Breast epithelium (tissue), 4 donors: ENCODE results near the gene IRF2BP2. TPM values are rescaled to one million over a fixed set of nuclear protein-coding genes. Genes with fewer than 3 reads are reported as not detected.

Experiments
- DNase-seq, 2 donors: peaks; one replicate each; pipeline ENCODE4 v3.0.0-alpha.2; 2019; ENCODE audit warnings: low spot score in 2 of 2
- H3K27ac ChIP-seq, 2 donors: fragments of 200-600 bp; sonication (generic) in 1 of 2; one replicate each; pipeline ENCODE4 v1.5.1; 2016 to 2019; ENCODE audit warnings: mild to moderate bottlenecking in 1 of 2
- H3K27me3 ChIP-seq, 2 donors: fragments of 200-600 bp; sonication (generic) in 1 of 2; one replicate each; pipeline versions ENCODE4 v1.5.1 to v1.6.0; 2017 to 2019; ENCODE audit warnings: control low read depth in 1 of 2, mild to moderate bottlenecking in 1 of 2
- H3K36me3 ChIP-seq: fragments of 200-600 bp; one replicate; pipeline ENCODE4 v1.5.1; 2019
- H3K4me1 ChIP-seq, 2 donors: fragments of 200-600 bp; sonication (generic); one replicate each; pipeline ENCODE4 v1.5.1; 2016 to 2019; ENCODE audit warnings: control low read depth in 1 of 2
- H3K4me3 ChIP-seq, 3 donors: fragments of 200-600 bp; sonication (generic); 1 replicate in 2 of 3; 2 replicates in 1 of 3; pipeline ENCODE4 v1.5.1; 2016 to 2019; ENCODE audit warnings: mild to moderate bottlenecking in 3 of 3, moderate library complexity in 2 of 3
- H3K9me3 ChIP-seq, 2 donors: fragments of 200-600 bp; sonication (generic) in 1 of 2; one replicate each; pipeline ENCODE4 v1.5.1; 2016 to 2019; ENCODE audit warnings: control low read depth in 1 of 2
- POLR2A ChIP-seq: fragments of 450-650 bp; IDR thresholded peaks from one replicate; pipeline ENCODE4 v1.6.1; 2016; ENCODE audit warnings: antibody characterized with exemption, mild to moderate bottlenecking, moderate library complexity
- POLR2AphosphoS5 ChIP-seq, 3 donors: sonication (generic); formaldehyde crosslinking; IDR thresholded peaks; one replicate each; pipeline ENCODE4 v1.6.1; 2017; ENCODE audit warnings: antibody characterized with exemption in 3 of 3
- intact Hi-C: fragments of 100-400 bp; cut with DNase I; formaldehyde crosslinking; loops from one replicate; pipeline ENCODE4 v1.15.1; 2023; ENCODE audit warnings: low total_unique reads
- total RNA-seq, 3 donors: library from RNA; depleted of rRNA; stranded (reverse); fragments of >200 nt; gene quantifications; one replicate each; pipeline ENCODE4 v1.1.0, GENCODE V29; 2016
- TF ChIP-seq, protein P1 (sequence below), 3 donors: fragments of 450-650 bp; IDR thresholded peaks; one replicate each; pipeline ENCODE4 v1.5.1; 2016 to 2017; ENCODE audit warnings: antibody characterized with exemption in 3 of 3, mild to moderate bottlenecking in 3 of 3, moderate library complexity in 3 of 3

Gene IRF2BP2
- total RNA-seq, 3 donors from 2014 or later = 60.3 to 108 (median 84.9) TPM

GRCh38 chr1:234617986-234618736 lies 8.2 kb upstream of the IRF2BP2 start:
- Histone ChIP-seq H3K4me3 (no peak overlapping the region), H3K27me3 (no peaks in the 10 kb centered on the region), H3K27ac (peak overlapping the region; percentile 71 to 100), H3K9me3 (no peaks in the 10 kb centered on the region), H3K4me1 (peaks cover 3 to 27% of the 10 kb centered on the region in 2 donors), H3K36me3 (no peaks in the 10 kb centered on the region)
- intact Hi-C loops = no loop called here
- TF ChIP-seq POLR2AphosphoS5 (IDR thresholded peaks at IDR 0.05) = peak in 1 of 3 donors; percentile 29
- TF ChIP-seq POLR2A = no peak
- TF ChIP-seq, protein P1, sequence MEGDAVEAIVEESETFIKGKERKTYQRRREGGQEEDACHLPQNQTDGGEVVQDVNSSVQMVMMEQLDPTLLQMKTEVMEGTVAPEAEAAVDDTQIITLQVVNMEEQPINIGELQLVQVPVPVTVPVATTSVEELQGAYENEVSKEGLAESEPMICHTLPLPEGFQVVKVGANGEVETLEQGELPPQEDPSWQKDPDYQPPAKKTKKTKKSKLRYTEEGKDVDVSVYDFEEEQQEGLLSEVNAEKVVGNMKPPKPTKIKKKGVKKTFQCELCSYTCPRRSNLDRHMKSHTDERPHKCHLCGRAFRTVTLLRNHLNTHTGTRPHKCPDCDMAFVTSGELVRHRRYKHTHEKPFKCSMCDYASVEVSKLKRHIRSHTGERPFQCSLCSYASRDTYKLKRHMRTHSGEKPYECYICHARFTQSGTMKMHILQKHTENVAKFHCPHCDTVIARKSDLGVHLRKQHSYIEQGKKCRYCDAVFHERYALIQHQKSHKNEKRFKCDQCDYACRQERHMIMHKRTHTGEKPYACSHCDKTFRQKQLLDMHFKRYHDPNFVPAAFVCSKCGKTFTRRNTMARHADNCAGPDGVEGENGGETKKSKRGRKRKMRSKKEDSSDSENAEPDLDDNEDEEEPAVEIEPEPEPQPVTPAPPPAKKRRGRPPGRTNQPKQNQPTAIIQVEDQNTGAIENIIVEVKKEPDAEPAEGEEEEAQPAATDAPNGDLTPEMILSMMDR (IDR thresholded peaks at IDR 0.05) = no peak
- no peak for DNase-seq

DNA sequence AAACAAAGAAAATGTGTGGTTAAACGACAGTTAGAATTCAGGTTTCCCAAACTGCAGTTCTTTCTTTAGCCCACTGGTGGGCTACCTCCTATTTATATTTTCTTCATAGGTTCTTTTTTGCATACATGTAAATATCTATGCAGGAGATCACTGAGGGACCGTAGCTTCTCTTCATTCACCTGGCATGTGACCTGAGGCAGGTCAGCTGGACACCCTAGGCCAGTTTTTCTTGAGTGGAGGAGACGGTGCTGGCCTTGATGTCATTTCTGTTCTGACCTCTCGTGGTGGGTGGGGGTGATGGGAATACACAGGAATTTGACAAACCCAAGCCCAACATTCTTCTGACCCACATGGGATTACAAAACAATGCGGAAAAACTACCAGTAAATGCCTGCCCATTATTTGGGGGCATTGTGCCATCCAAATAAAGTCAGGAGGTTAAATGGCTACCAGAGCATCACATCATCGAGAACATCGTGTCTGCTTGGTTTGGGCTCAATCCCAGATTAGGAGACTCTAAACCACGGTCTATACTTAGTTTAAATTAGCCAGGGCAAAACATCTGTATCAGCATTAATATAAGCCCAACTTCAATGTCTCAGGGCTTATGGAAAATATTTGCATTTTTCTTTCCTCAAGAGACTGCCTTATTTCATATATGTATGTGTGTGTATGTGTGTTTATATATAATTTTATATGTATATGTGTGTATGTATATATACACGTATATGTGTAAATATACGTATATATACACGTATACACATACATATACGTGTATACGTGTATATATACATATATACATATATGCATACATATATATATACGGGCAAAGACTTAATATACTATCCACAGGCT lies 7.4 kb upstream of the IRF2BP2 start:
- TF ChIP-seq, protein P1 (IDR thresholded peaks at IDR 0.05) = peak in 1 of 3 donors; percentile 33
- no peak for TF ChIP-seq POLR2A
- peak in 2 of 3 donors; percentile 38 to 51 for TF ChIP-seq POLR2AphosphoS5 (IDR thresholded peaks at IDR 0.05)
- Histone ChIP-seq H3K27ac (peak overlapping the region; percentile 71 to 100), H3K4me3 (no peak overlapping the region), H3K4me1 (peaks cover 3 to 29% of the 10 kb centered on the region in 2 donors), H3K9me3 (no peaks in the 10 kb centered on the region), H3K27me3 (no peaks in the 10 kb centered on the region), H3K36me3 (no peaks in the 10 kb centered on the region)
- peak in 1 of 2 donors; percentile 58 for DNase-seq
- intact Hi-C loops = no loop called here

DNA sequence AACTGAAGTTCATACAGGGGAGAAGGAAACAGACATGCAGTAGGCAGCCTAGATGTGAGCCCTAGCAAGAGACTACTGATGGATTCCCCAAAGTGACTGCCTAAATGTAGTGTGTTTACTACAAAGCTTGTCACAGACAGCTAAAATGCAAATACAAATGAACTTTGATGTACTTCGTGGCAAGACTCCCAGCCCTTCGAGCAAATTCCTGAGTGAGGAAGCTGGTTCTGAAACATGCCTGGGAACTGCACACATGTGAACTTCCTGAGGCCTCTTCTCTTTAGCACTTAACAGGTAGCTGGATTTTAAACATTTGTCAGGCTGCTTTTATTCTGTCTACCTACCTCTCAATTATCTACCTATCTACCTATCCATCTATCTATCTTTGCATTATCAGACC lies 6.7 kb upstream of the IRF2BP2 start:
- peak in 1 of 3 donors; percentile 16 for TF ChIP-seq POLR2AphosphoS5 (IDR thresholded peaks at IDR 0.05)
- TF ChIP-seq, protein P1 (IDR thresholded peaks at IDR 0.05) = no peak
- intact Hi-C loops = no loop called here
- Histone ChIP-seq H3K4me1 (peaks cover 8 to 36% of the 10 kb centered on the region in 2 donors), H3K9me3 (no peaks in the 10 kb centered on the region), H3K4me3 (no peak overlapping the region), H3K36me3 (no peaks in the 10 kb centered on the region), H3K27me3 (no peaks in the 10 kb centered on the region), H3K27ac (peak overlapping the region; percentile 71 to 100)
- peak in 1 of 2 donors; percentile 67 for DNase-seq

GRCh38 chr1:234614081-234614489 lies 4.1 kb upstream of the IRF2BP2 start:
- intact Hi-C loops = no loop called here
- TF ChIP-seq, protein P1 (IDR thresholded peaks at IDR 0.05) = no peak
- TF ChIP-seq POLR2A = no peak
- TF ChIP-seq POLR2AphosphoS5 (IDR thresholded peaks at IDR 0.05) = no peak
- H3K27ac ChIP-seq = peak overlapping the region; percentile 98 to 100
- no peaks in the 10 kb centered on the region for H3K27me3 ChIP-seq
- H3K4me3 ChIP-seq = no peak overlapping the region
- no peak for DNase-seq
- no peaks in the 10 kb centered on the region for H3K36me3 ChIP-seq
- peaks cover 8 to 34% of the 10 kb centered on the region in 2 donors for H3K4me1 ChIP-seq
- H3K9me3 ChIP-seq = no peaks in the 10 kb centered on the region
